ENCODE data around the gene C1S.
"Not testable (repeated sequence)": the region's sequence is repeated elsewhere in the genome, so short reads cannot be mapped to it uniquely, and the experiment has no call there.

The C1S gene

GRCh38 chr12:7060353-7060954 lies at the start of gene C1S:
Gene C1S, plus strand, starts transcription at chr12:7060718. Its CDS starts 1,195 bp downstream, at chr12:7061913.
- H3K4me3 ChIP-seq (ENCODE audit: low read depth, low read length) = peak within 1 kb of the TSS; percentile 19
- in situ Hi-C loops (cut with HindIII; ENCODE audit: low sequenced_read_pairs) = no loop called here
- peak; percentile 89 for DNase-seq (ENCODE audit: low read depth)
- TF ChIP-seq, protein P1, sequence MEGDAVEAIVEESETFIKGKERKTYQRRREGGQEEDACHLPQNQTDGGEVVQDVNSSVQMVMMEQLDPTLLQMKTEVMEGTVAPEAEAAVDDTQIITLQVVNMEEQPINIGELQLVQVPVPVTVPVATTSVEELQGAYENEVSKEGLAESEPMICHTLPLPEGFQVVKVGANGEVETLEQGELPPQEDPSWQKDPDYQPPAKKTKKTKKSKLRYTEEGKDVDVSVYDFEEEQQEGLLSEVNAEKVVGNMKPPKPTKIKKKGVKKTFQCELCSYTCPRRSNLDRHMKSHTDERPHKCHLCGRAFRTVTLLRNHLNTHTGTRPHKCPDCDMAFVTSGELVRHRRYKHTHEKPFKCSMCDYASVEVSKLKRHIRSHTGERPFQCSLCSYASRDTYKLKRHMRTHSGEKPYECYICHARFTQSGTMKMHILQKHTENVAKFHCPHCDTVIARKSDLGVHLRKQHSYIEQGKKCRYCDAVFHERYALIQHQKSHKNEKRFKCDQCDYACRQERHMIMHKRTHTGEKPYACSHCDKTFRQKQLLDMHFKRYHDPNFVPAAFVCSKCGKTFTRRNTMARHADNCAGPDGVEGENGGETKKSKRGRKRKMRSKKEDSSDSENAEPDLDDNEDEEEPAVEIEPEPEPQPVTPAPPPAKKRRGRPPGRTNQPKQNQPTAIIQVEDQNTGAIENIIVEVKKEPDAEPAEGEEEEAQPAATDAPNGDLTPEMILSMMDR (IDR thresholded peaks at IDR 0.05; ENCODE audit: low read depth, low read length, missing control alignments) = peak; percentile 86

DNA sequence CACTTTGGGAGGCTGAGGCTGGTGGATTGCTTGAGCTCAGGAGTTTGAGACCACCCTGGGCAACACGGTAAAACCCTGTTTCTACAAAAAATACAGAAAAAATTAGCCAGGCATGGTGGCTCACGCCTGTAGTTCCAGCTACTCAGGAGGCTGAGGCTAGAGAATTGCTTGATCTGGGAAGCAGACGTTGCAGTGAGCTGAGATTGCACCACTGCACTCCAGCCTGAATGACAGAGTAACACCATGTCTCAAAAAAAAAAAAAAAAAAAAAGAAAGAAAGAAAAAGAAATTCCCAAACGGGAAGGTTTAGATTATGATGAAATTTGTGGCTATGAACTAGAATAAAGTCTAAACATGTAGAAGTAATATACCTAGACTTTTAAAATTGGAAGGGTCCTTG lies 49.1 kb upstream of the C1S start:
- DNase-seq (ENCODE audit: low read depth); in situ Hi-C loops (cut with HindIII; ENCODE audit: low sequenced_read_pairs); H3K4me3 ChIP-seq (ENCODE audit: low read depth, low read length): not testable (repeated sequence)

GRCh38 chr12:7012024-7012607 lies 48.4 kb upstream of the C1S start:
- H3K4me3 ChIP-seq (ENCODE audit: low read depth, low read length) = no peak overlapping the region
- DNase-seq (ENCODE audit: low read depth) = no peak
- TF ChIP-seq, protein P1 (IDR thresholded peaks at IDR 0.05; ENCODE audit: low read depth, low read length, missing control alignments) = no peak
- in situ Hi-C loops (cut with HindIII; ENCODE audit: low sequenced_read_pairs) = no loop called here

DNA sequence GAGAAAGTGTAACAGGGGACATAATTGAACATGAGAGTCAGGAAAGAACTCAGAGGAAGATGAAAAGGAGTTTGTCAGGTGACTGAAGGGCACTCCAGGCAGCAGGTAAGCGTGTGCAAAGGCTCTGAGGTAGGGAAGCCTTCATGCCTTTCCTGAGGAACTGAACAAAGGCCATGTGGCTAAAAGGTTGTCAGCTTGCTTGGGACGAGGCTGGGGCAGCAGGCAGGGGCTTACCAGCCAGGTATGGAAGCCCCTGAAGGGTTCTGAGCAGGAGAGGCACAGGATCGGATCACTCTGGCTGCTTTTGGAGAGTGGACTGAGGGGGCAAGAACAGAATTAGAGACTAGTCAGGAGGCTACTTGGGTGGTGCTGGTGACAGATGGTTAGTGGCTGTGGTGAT lies 47.4 kb upstream of the C1S start:
- in situ Hi-C loops (cut with HindIII; ENCODE audit: low sequenced_read_pairs) = no loop called here
- no peak overlapping the region for H3K4me3 ChIP-seq (ENCODE audit: low read depth, low read length)
- TF ChIP-seq, protein P1 (IDR thresholded peaks at IDR 0.05; ENCODE audit: low read depth, low read length, missing control alignments) = no peak
- DNase-seq (ENCODE audit: low read depth) = no peak

- no peak overlapping the region for H3K4me3 ChIP-seq (ENCODE audit: low read depth, low read length)
- no peak for DNase-seq (ENCODE audit: low read depth)
- TF ChIP-seq, protein P1 (IDR thresholded peaks at IDR 0.05; ENCODE audit: low read depth, low read length, missing control alignments) = no peak
- in situ Hi-C loops (cut with HindIII; ENCODE audit: low sequenced_read_pairs) = no loop called here
These were observed 44.8 kb upstream of the C1S start for GRCh38 chr12:7015555-7016370.

- no peak for DNase-seq (ENCODE audit: low read depth)
- TF ChIP-seq, protein P1 (IDR thresholded peaks at IDR 0.05; ENCODE audit: low read depth, low read length, missing control alignments) = no peak
- peak overlapping the region; percentile 90 for H3K4me3 ChIP-seq (ENCODE audit: low read depth, low read length)
- in situ Hi-C loops (cut with HindIII; ENCODE audit: low sequenced_read_pairs) = no loop called here
These were observed 43.5 kb upstream of the C1S start for GRCh38 chr12:7016958-7017571.

Measured in astrocyte of the cerebellum (primary cell).